GM18498 (cell line): ENCODE data around the gene RIPPLY3.

Experiments
- ATAC-seq: cut with Tn5 transposase; IDR thresholded peaks from one replicate; pipeline ENCODE4 v1.9.1; 2021; ENCODE audit warnings: mild to moderate bottlenecking, moderate library complexity; ENCODE audit not compliant: unreplicated experiment

Gene RIPPLY3

GRCh38 chr21:37006486-37007291 lies at the start of gene RIPPLY3:
TSS of gene RIPPLY3 (plus strand) at chr21:37006702. CDS start at chr21:37006773, 71 bp downstream.
- ATAC-seq: no peak

- ATAC-seq: no peak
These were observed 47.3 kb upstream of the RIPPLY3 start for GRCh38 chr21:36959020-36959835.

- ATAC-seq: no peak
These were observed 45.7 kb upstream of the RIPPLY3 start for GRCh38 chr21:36960676-36961284.

GRCh38 chr21:36962098-36962780 lies 44.3 kb upstream of the RIPPLY3 start:
- no peak for ATAC-seq

- ATAC-seq: no peak
These were observed 42.1 kb upstream of the RIPPLY3 start for GRCh38 chr21:36964398-36964797.

DNA sequence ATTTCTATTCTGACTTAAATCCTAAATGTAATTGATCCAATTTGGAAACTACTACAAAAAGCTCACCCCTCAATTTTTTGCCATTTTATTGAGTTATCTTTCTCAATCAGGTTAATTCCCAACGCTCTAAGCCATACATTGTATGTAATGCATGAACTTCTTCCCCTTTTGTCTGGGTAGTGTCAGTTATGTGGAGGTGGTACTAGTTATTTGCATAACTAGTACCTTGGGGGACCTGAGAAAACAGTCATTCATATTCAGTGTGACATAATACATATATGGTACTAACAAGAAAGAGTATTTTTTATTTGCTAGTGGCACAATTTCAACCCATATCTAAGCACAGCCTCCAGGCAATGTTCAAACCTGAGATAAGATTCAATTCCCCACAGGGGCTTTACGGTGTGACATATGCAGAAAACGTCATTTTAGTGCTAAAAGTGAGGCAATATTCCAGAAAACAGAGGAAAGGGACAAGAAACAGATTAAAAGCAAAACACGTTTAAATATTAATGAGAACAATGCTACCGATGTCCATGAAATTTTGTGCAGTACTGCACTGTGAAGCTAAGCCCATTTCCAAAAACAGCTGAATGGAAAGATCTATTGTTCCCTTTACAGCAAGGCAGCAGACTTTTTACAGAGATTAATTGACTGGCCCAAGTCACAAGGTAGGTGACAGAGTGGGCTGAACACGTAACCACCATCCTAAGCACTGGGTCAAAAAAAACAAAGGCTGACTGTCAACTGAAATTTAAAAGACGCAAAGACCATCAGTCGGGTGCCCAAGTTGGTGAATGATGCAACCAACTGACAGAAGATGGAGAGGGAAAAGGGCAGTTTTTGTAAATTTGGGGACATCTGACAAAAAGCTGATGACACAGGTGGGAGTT lies 41.4 kb upstream of the RIPPLY3 start:
- no peak for ATAC-seq

DNA sequence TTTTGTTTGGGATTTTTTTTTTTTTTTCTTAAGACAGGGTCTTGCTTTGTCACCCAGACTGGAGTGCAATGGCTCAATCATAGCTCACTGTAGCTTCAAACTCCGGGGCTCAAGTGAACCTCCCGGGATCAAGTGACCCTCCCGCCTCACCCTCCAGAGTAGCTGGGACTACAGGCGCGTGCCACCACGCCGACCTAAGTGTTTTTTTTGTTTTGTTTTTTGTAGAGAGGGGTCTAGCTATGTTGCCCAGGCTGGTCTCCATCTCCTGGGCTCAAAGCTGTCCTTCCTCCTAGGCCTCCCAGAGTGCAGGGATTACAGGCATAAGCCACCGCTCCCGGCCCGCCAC lies 40.8 kb upstream of the RIPPLY3 start:
- ATAC-seq: no peak

DNA sequence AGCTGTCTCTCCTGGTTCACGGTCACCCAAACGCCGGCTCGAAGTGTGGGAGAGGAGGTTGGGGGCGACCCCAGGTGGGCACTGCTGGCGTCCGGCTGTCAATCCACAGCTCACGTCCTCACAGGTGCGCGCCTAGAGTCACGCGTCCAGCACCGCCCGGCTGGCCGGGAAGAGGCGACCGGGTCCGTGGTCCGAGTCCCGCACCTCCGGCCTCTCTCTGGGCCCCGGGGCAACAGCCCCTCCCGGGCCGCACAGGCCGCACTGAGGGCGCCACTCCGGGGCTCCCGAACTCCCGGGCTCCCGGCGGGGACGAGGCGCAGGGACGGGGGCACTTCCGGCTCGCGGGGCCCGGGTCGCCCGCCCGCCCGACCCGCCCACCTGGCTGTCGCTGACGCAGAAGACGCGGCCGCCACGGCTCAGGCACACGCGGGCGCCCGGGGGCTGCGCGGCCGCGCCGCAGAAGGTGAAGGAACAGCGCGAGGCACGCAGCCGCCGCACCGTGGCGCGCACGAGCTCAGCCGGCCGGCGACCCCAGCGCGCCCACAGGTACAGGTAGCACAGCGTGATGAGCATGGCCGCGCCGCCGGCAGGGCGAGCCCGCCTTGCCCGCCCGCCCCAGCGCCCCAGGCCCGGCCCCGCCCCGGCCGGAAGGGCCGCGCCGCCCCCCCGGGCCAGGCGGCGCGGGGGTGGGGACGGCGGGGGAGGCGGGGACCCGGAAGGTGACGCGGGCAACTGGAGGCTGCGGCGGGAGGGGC lies 40.3 kb upstream of the RIPPLY3 start, which contains the start of gene HLCS:
Gene HLCS, minus strand, starts transcription at position 604 of the 755 bp plus-strand sequence. Its CDS starts 31 bp downstream, at position 573.
- ATAC-seq: peak; percentile 86

GRCh38 chr21:36966821-36967768 lies 39.4 kb upstream of the RIPPLY3 start:
- ATAC-seq: peak; percentile 30

DNA sequence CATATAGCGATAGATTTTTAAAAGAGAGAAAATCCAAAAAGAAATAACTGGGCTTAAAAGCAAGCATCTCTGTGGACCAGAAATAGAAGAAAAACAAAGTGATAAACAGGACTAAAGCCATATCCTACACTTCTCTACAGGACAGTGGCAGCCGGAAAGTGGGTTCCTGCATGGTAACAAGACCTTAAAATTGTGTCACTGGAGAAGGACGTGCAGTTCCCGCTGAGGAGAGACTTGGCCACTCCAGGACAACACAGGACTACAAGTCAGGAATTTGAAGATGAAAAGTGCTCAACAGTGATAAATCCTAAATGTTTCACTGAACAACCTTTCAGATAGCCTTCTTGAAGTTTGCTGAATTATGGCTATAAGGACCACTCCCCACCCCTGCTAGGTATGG lies 38.1 kb upstream of the RIPPLY3 start:
- no peak for ATAC-seq

DNA sequence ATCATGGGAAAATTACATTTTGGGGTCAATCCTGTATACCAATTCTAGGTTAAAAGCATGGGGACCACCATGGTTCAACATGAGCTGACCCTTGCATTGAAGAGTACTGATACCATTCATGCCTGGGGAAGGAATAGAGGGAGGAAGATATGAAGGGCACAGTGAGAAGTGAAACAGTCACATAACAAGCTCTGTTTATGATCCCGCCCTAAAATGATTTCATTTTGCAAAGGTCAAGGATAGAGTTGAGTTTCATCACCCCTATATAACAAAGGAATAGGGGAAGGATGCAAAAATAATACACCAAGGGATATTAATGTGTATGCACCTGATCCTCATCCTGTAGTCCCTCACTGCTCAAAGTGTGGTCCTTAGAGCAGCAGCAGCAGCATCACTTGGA lies 37.5 kb upstream of the RIPPLY3 start:
- no peak for ATAC-seq

DNA sequence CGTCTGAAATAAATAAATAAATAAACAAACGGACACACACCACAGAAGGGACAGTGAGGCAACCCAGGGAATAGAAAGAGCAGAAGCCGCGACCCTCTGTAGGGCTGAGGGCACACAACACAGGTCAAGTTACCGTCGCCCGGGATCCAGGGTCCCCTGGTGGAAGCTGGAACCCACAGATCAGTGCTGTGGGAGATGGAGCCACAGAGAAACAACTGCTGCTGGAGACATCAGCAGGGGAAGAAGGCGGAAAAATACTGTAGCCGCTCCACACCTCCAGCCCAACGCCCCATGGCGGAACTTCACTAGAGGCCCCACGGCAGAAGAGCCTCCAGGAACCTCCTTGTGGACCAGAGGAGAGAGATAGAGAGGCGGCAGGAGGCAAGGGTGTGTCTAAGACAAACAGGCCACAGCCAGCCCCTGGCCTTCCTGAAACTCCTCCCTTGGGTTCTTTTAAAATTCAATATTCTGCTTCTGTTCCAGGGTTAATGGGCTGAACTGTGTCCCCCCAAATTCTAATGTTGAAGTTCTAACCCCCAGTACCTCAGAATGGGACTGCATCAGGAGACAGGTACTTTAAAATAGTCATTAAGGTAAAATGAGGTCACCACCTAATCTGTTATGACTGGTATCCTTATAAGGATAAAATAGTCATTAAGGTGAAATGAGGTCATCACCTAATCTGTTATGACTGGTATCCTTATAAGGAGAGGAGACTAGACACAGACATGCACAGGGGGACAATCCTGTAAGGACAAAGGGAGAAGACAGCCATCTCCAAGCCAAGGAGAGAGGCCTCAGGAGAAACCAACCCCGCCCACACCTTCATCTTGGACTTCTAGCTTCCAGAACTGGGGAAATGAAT lies 32.3 kb upstream of the RIPPLY3 start:
- no peak for ATAC-seq

DNA sequence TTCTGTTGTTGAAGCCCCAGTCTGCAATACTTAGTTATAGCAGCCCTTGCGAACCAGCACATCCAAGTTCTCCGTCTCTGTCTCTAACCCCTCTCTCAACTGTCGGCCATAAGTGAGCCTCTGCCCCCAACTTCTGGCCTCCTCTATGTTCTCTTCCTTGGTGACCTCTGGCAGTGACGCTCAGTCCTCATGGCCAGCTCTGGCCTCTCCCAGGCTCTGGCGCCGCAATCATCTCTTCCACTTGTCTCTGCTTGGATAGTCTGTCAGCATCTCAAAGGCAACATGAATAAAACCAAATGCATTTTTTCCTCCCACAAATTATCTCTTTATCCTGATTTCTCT lies 31.7 kb upstream of the RIPPLY3 start:
- ATAC-seq: no peak

- ATAC-seq: no peak
These were observed 30.2 kb upstream of the RIPPLY3 start for GRCh38 chr21:36976228-36976861.

DNA sequence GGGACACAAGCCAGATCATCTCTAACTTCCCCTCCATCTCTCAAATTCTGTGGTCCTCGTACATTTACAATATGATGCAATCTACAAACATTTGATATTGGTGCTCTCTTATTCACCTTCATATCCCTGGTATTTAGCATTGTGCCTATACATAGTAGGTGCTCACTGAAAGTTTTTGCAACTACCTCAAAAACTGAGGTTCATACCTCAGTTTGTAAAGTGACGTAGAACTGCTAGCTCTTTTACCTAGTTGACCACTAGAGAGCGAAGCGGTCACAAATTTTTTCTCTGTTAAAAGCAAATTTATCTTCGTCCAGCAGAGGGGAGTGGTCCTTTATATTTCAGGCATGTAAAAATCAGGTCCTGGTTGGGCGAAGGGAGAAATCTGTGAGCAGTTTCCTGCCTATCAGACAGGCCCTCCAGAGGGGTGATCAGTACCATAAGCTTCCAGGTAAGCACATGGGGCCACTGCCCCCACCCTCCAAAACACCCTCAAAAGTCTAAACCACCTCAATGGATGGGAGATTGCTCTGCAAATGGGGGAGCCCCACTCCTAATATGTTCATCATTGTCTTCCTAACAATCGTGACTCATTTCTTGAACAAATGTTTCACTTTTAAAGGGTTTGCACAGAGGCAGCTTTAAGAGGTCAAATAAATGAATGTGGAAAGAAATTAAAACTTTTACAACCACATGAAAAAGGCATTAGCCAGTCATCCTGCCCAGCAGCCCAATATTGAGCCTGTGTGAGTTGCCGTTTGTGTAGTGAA lies 29.4 kb upstream of the RIPPLY3 start:
- peak; percentile 73 for ATAC-seq
